Measurements from ENCODE around the gene CFAP97D2.
"Not testable (repeated sequence)": the region's sequence is repeated elsewhere in the genome, so short reads cannot be mapped to it uniquely, and the experiment has no call there.

DNA sequence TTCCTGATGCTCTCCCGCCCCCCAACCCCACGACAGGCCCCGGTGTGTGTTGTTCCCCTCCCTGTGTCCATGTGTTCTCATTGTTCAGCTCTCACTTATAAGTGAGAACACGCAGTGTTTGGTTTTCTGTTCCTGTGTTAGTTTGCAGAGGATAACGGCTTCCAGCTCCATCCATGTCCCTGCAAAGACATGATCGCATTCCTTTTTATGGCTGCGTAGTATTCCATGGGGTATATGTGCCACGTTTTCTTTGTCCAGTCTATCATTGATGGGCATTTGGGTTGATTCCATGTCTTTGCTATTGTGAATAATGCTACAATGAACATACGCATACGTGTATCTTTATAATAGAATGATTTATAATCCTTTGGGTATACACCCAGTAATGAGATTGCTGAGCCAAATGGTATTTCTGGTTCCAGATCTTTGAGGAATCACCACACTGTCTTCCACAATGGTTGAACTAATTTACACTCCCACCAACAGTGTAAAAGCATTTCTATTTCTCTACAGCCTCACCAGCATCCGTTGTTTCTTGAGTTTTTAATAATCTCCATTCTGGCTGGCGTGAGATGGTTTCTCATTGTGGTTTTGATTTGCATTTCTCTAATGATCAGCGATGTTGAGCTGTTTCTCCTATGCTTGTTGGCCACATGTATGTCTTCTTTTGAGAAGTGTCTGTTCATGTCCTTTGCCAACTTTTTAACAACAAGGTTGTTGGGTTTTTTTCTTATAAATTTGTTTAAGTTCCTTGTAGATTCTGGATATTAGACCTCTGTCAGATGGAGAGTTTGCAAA lies 20.0 kb upstream of the CFAP97D2 start:
- TF ChIP-seq POLR2A (IDR thresholded peaks at IDR 0.05; ENCODE audit: low read depth), result not testable (repeated sequence)
- TF ChIP-seq, protein P1, sequence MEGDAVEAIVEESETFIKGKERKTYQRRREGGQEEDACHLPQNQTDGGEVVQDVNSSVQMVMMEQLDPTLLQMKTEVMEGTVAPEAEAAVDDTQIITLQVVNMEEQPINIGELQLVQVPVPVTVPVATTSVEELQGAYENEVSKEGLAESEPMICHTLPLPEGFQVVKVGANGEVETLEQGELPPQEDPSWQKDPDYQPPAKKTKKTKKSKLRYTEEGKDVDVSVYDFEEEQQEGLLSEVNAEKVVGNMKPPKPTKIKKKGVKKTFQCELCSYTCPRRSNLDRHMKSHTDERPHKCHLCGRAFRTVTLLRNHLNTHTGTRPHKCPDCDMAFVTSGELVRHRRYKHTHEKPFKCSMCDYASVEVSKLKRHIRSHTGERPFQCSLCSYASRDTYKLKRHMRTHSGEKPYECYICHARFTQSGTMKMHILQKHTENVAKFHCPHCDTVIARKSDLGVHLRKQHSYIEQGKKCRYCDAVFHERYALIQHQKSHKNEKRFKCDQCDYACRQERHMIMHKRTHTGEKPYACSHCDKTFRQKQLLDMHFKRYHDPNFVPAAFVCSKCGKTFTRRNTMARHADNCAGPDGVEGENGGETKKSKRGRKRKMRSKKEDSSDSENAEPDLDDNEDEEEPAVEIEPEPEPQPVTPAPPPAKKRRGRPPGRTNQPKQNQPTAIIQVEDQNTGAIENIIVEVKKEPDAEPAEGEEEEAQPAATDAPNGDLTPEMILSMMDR (IDR thresholded peaks at IDR 0.05), result not testable (repeated sequence)
